Keratinocyte (primary cell): Measurements from ENCODE around the gene GADD45B. TPM values are rescaled to one million over a fixed set of nuclear protein-coding genes. Genes with fewer than 3 reads are reported as not detected.

Experiments
- DNase-seq: peaks from one replicate; pipeline ENCODE4 v3.0.0-alpha.2; 2011; ENCODE audit warnings: low read depth, missing footprints, low spot score
- FAIRE-seq: peaks from 2 replicates; lab custom pipeline; 2011; peaks lifted over from hg19 to GRCh38; lab: Jason Lieb, UNC
- H2AFZ ChIP-seq: 2 replicates; pipeline ENCODE4 v1.6.0; 2012; ENCODE audit warnings: low read length, control low read depth, inconsistent platforms; ENCODE audit not compliant: control insufficient read depth
- H3K27ac ChIP-seq: 2 replicates; pipeline ENCODE4 v1.5.1; 2011; ENCODE audit warnings: low read length; ENCODE audit not compliant: control insufficient read depth, insufficient read depth
- H3K27me3 ChIP-seq: 3 replicates; pipeline ENCODE4 v1.6.0; 2011; ENCODE audit warnings: low read length; ENCODE audit not compliant: control insufficient read depth, insufficient read depth; ENCODE audit errors: extremely low read depth
- H3K36me3 ChIP-seq, 2 experiments: 2 replicates in 1 of 2; 3 replicates in 1 of 2; pipeline ENCODE4 v1.5.1; 2011; ENCODE audit warnings: low read length in 2 of 2, mild to moderate bottlenecking in 1 of 2; ENCODE audit not compliant: control insufficient read depth in 2 of 2, insufficient read depth in 2 of 2; ENCODE audit errors: extremely low read depth in 1 of 2
- H3K4me1 ChIP-seq: 3 replicates; pipeline ENCODE4 v1.5.1; 2011; ENCODE audit warnings: low read length; ENCODE audit not compliant: control insufficient read depth, insufficient read depth; ENCODE audit errors: extremely low read depth
- H3K4me2 ChIP-seq: 3 replicates; pipeline ENCODE4 v1.6.0; 2011; ENCODE audit warnings: low read depth, low read length; ENCODE audit not compliant: control insufficient read depth, insufficient read depth; ENCODE audit errors: extremely low read depth
- H3K4me3 ChIP-seq, 3 experiments: fragments of 200-600 bp in 1 of 3; sonication (generic) in 1 of 3; 2 replicates in 2 of 3; 3 replicates in 1 of 3; pipeline ENCODE4 v1.5.1; 2011 to 2016; ENCODE audit warnings: low read length in 3 of 3, mild to moderate bottlenecking in 3 of 3, control low read depth in 2 of 3, inconsistent platforms in 1 of 3, low read depth in 1 of 3, mixed read lengths in 1 of 3, mixed run types in 1 of 3, moderate library complexity in 1 of 3; ENCODE audit not compliant: control insufficient read depth in 2 of 3, insufficient read depth in 2 of 3; ENCODE audit errors: extremely low read depth in 1 of 3
- H3K79me2 ChIP-seq: 2 replicates; pipeline ENCODE4 v1.6.0; 2012; ENCODE audit warnings: low read length; ENCODE audit not compliant: control insufficient read depth, insufficient read depth
- H3K9ac ChIP-seq: 3 replicates; pipeline ENCODE4 v1.6.0; 2011; ENCODE audit warnings: low read length; ENCODE audit not compliant: control insufficient read depth, insufficient read depth; ENCODE audit errors: extremely low read depth
- H3K9me1 ChIP-seq: 3 replicates; pipeline ENCODE4 v1.6.0; 2011; ENCODE audit warnings: low read length; ENCODE audit not compliant: control insufficient read depth, insufficient read depth; ENCODE audit errors: extremely low read depth
- H3K9me3 ChIP-seq: 2 replicates; pipeline ENCODE4 v1.5.1; 2012; ENCODE audit warnings: low read depth, low read length; ENCODE audit not compliant: control insufficient read depth
- H4K20me1 ChIP-seq: 3 replicates; pipeline ENCODE4 v1.6.0; 2011; ENCODE audit warnings: low read length; ENCODE audit not compliant: control insufficient read depth, insufficient read depth; ENCODE audit errors: extremely low read depth
- CTCF ChIP-seq, 3 experiments: IDR thresholded peaks in 1 of 3; conservative IDR thresholded peaks in 1 of 3; optimal IDR thresholded peaks in 1 of 3; 2 replicates in 2 of 3; 3 replicates in 1 of 3; pipeline versions ENCODE3 to v1.5.1; 2011; ENCODE audit warnings: low read length in 3 of 3, mild to moderate bottlenecking in 3 of 3, moderate library complexity in 2 of 3, control low read depth in 1 of 3, inconsistent platforms in 1 of 3; ENCODE audit not compliant: insufficient read depth in 2 of 3; ENCODE audit errors: extremely low read depth in 1 of 3
- EZH2 ChIP-seq: IDR thresholded peaks from one replicate; pipeline ENCODE4 v1.6.1; 2012; ENCODE audit warnings: inconsistent platforms, mild to moderate bottlenecking, low read length, moderate library complexity
- dilution Hi-C: fragments of 300-500 bp; cut with MboI; formaldehyde crosslinking; loops from one replicate; pipeline ENCODE4 v1.7.0; 2020; ENCODE audit warnings: low sequenced_read_pairs; ENCODE audit not compliant: extremely low pct_ligation_motif_present
- polyA plus RNA-seq, 5 experiments: library from polyadenylated mRNA; depleted of rRNA in 3 of 5; stranded (reverse) in 3 of 5; stranded (forward) in 1 of 5; unstranded in 1 of 5; fragments of >200 nt; gene quantifications; 1 replicate in 1 of 5; 2 replicates in 3 of 5; 3 replicates in 1 of 5; pipeline versions ENCODE4 v1.2.1 to v1.2.3, GENCODE V29; 2011 to 2012; ENCODE audit warnings: missing spikeins in 2 of 5, low read depth in 1 of 5, low replicate concordance in 1 of 5

Gene GADD45B
- polyA plus RNA-seq, 1 donor (not counting 4 experiments of a cell fraction or from before 2014, with no cell fraction given): 20.6 TPM

GRCh38 chr19:2449019-2449418 is 26.9 kb upstream of the GADD45B start:
- FAIRE-seq: no peak
- H3K4me2 ChIP-seq: no peak overlapping the region
- no peaks in the 10 kb centered on the region for H3K9me3 ChIP-seq
- H2AFZ ChIP-seq: no peak overlapping the region
- dilution Hi-C loops: no loop called here
- H3K79me2 ChIP-seq: peaks cover 84% of the 10 kb centered on the region
- no peak for TF ChIP-seq EZH2
- no peak for TF ChIP-seq CTCF (optimal IDR thresholded peaks at IDR 0.05 in 1 of 3, IDR thresholded peaks at IDR 0.05 in 1 of 3, conservative IDR thresholded peaks at IDR 0.05 in 1 of 3; ENCODE audit: extremely low read depth in 1 of 3, insufficient read depth in 2 of 3, low read length in 3 of 3)
- DNase-seq: no peak
- no peak overlapping the region for H3K27ac ChIP-seq
- no peaks in the 10 kb centered on the region for H3K4me1 ChIP-seq
- H3K9me1 ChIP-seq: no peaks in the 10 kb centered on the region
- peaks cover 2% of the 10 kb centered on the region for H4K20me1 ChIP-seq
- H3K36me3 ChIP-seq: peaks cover 5 to 7% of the 10 kb centered on the region in 2 experiments
- no peak overlapping the region for H3K4me3 ChIP-seq
- H3K9ac ChIP-seq: no peak overlapping the region
- H3K27me3 ChIP-seq: no peaks in the 10 kb centered on the region

- no peak overlapping the region for H3K4me3 ChIP-seq
- peaks cover 5% of the 10 kb centered on the region for H3K4me1 ChIP-seq
- H4K20me1 ChIP-seq: peaks cover 6% of the 10 kb centered on the region
- dilution Hi-C loops: no loop called here
- H3K36me3 ChIP-seq: peaks cover 5% of the 10 kb centered on the region in 2 experiments
- no peaks in the 10 kb centered on the region for H3K9me3 ChIP-seq
- FAIRE-seq (no peak), DNase-seq (no peak)
- no peaks in the 10 kb centered on the region for H3K27me3 ChIP-seq
- no peak overlapping the region for H3K9ac ChIP-seq
- TF ChIP-seq CTCF (optimal IDR thresholded peaks at IDR 0.05 in 1 of 3, IDR thresholded peaks at IDR 0.05 in 1 of 3, conservative IDR thresholded peaks at IDR 0.05 in 1 of 3; ENCODE audit: extremely low read depth in 1 of 3, insufficient read depth in 2 of 3, low read length in 3 of 3) (no peak), EZH2 (no peak)
- peaks cover 93% of the 10 kb centered on the region for H3K79me2 ChIP-seq
- no peaks in the 10 kb centered on the region for H3K9me1 ChIP-seq
- H3K4me2 ChIP-seq: no peak overlapping the region
- no peak overlapping the region for H2AFZ ChIP-seq
- no peak overlapping the region for H3K27ac ChIP-seq
Measured at GRCh38 chr19:2451138-2451537, 24.8 kb upstream of the GADD45B start.
